T-cell (primary cell): Measurements from ENCODE around the gene ZNF726. TPM values are rescaled to one million over a fixed set of nuclear protein-coding genes. Genes with fewer than 3 reads are reported as not detected.

Source experiments
- ATAC-seq, 4 experiments: fragments of 200-7000 bp in 3 of 4; fragments of 150-1000 bp in 1 of 4; cut with Tn5 transposase; replicated peaks in 1 of 4; 1 replicate in 3 of 4; 2 replicates in 1 of 4; pipeline ENCODE4 v1.10.0; 2021; ENCODE audit warnings: moderate library complexity in 3 of 4, mild to moderate bottlenecking in 2 of 4, moderate number of reproducible peaks in 1 of 4
- CTCF ChIA-PET, 2 donors: fragments of 300-600 bp; sonication (Branson Sonifier 250); formaldehyde crosslinking; loops; one replicate each; lab custom pipeline; 2022; ENCODE audit warnings: antibody characterized with exemption in 2 of 2; lab: Charles Lee
- POLR2A ChIA-PET, 2 donors: fragments of 300-600 bp; sonication (Branson Sonifier 250); formaldehyde crosslinking; loops; one replicate each; lab custom pipeline; 2022; ENCODE audit warnings: antibody characterized with exemption in 2 of 2; lab: Charles Lee
- DNase-seq, 35 experiments: peaks; one replicate each; pipeline versions ENCODE4 v3.0.0 to v3.0.0-alpha.2; 2013 to 2023
- H3K27ac ChIP-seq: one replicate; pipeline ENCODE4 v1.5.1; 2013; ENCODE audit warnings: low read length
- H3K27me3 ChIP-seq, 2 experiments: replicated peaks in 1 of 2; 1 replicate in 1 of 2; 2 replicates in 1 of 2; pipeline versions ENCODE4 v1.6.1 to v1.7.0; 2013; ENCODE audit warnings: low read length in 1 of 2, mixed read lengths in 1 of 2; ENCODE audit not compliant: control insufficient read depth in 2 of 2, insufficient read depth in 2 of 2; ENCODE audit errors: extremely low read depth in 1 of 2
- H3K36me3 ChIP-seq, 2 donors: 1 replicate in 1 of 2; 2 replicates in 1 of 2; pipeline versions ENCODE4 v1.6.1 to v1.7.0; 2013; ENCODE audit warnings: low read length in 1 of 2; ENCODE audit not compliant: control insufficient read depth in 2 of 2, insufficient read depth in 1 of 2; ENCODE audit errors: extremely low read depth in 1 of 2
- H3K4me1 ChIP-seq, 2 experiments: 1 replicate in 1 of 2; 2 replicates in 1 of 2; pipeline versions ENCODE4 v1.6.1 to v1.7.0; 2013; ENCODE audit warnings: low read length in 2 of 2, mixed read lengths in 1 of 2; ENCODE audit not compliant: insufficient read depth in 2 of 2, control insufficient read depth in 1 of 2; ENCODE audit errors: extremely low read depth in 1 of 2
- H3K4me3 ChIP-seq, 2 donors: 1 replicate in 1 of 2; 2 replicates in 1 of 2; pipeline versions ENCODE4 v1.5.1 to v1.7.0; 2013; ENCODE audit warnings: mild to moderate bottlenecking in 2 of 2, low read length in 1 of 2, moderate library complexity in 1 of 2; ENCODE audit not compliant: control insufficient read depth in 1 of 2; ENCODE audit errors: extremely low read depth in 1 of 2
- H3K9me3 ChIP-seq: 2 replicates; pipeline ENCODE4 v1.7.0; 2013
- H3K27ac Mint-ChIP-seq, 2 donors: one replicate each; pipeline ENCODE4 v1.8.0; 2020 to 2021; ENCODE audit warnings: mild to moderate bottlenecking in 2 of 2, mixed read lengths in 2 of 2
- H3K27me3 Mint-ChIP-seq, 2 donors: one replicate each; pipeline ENCODE4 v1.8.0; 2021 to 2022; ENCODE audit warnings: mixed read lengths in 2 of 2
- H3K36me3 Mint-ChIP-seq: one replicate; pipeline ENCODE4 v1.8.0; 2021; ENCODE audit warnings: mixed read lengths
- H3K4me1 Mint-ChIP-seq, 3 donors: one replicate each; pipeline ENCODE4 v1.8.0; 2020 to 2022; ENCODE audit warnings: mixed read lengths in 3 of 3, mild to moderate bottlenecking in 1 of 3
- H3K4me3 Mint-ChIP-seq, 3 donors: one replicate each; pipeline ENCODE4 v1.8.0; 2020 to 2022; ENCODE audit warnings: mild to moderate bottlenecking in 3 of 3, mixed read lengths in 3 of 3, moderate library complexity in 3 of 3
- H3K9me3 Mint-ChIP-seq, 3 donors: one replicate each; pipeline ENCODE4 v1.8.0; 2020 to 2022; ENCODE audit warnings: mixed read lengths in 3 of 3
- WGBS: methylation state at CpG from one replicate; pipeline ENCODE4 v1.1.5; 2013; ENCODE audit warnings: missing lambda C conversion rate; ENCODE audit not compliant: insufficient coverage; 5-methylcytosine and 5-hydroxymethylcytosine counted together
- total RNA-seq, 35 experiments: library from RNA in 6 of 35; stranded (reverse) in 6 of 35; fragments of 120-200 nt in 1 of 35; gene quantifications; one replicate each; pipeline versions ENCODE4 v1.2.1 to v1.2.4 and lab custom pipeline; 2013 to 2026

Gene ZNF726
- total RNA-seq, 5 donors from 2014 or later (not counting 1 experiment from before 2014, with no cell fraction given): 2.6 to 4.7 (median 3.3) TPM

DNA sequence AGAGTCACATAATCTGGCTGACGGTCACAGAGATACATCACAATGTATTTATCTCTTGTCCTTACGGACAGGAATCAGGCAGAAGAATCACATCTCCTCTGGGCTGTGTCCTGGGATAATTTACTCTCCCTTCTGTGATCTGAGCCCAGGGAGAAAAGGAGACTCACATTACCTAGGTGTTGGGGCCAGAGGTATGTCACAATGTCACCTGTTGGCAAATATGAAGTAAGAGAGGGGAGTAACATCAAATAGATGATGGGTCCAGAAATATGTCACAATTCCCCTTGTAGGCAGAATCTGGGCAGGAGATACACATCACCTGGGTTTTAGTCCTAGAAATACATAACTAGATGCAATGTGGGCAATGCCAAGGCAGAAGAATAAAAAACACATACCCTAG, 67.2 kb downstream of the ZNF726 start:
- no peaks in the 10 kb centered on the region for H3K27me3 Mint-ChIP-seq
- H3K36me3 Mint-ChIP-seq: no peaks in the 10 kb centered on the region
- no peak overlapping the region for H3K4me3 ChIP-seq
- DNase-seq (no peak), ATAC-seq (no peak)
- no peak overlapping the region for H3K27ac ChIP-seq
- no peaks in the 10 kb centered on the region for H3K27me3 ChIP-seq
- H3K27ac Mint-ChIP-seq: no peak overlapping the region
- ChIA-PET POLR2A (no interaction called here), CTCF (no interaction called here)
- H3K4me1 Mint-ChIP-seq: no peaks in the 10 kb centered on the region
- H3K9me3 ChIP-seq: no peaks in the 10 kb centered on the region
- H3K4me1 ChIP-seq: no peaks in the 10 kb centered on the region
- no CpG with 5 or more reads among the region's 2 CpGs for WGBS
- H3K4me3 Mint-ChIP-seq: no peak overlapping the region
- H3K36me3 ChIP-seq: no peaks in the 10 kb centered on the region
- H3K9me3 Mint-ChIP-seq: peaks cover 0 to 7% (median 0%) of the 10 kb centered on the region in 3 donors

DNA sequence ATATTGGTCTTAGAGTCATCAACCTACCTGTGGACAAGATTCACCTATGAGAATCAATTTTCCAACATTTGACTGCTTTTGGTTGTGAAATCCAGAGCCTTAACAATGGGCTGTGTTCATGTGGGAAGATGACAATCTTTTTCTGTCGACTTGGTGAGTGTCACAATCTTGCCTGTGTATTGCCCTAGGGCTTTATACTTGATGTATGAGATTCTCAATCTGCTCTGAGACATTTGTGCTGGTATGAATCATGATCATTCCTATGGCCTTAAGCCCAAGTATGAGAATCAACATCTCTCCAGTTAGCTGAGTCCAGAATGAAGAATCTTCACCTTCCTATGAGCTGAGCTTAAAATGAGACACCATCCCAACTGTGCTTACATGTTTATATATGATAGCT, 68.7 kb downstream of the ZNF726 start:
- H3K27me3 ChIP-seq: no peaks in the 10 kb centered on the region
- POLR2A ChIA-PET: no interaction called here
- no peaks in the 10 kb centered on the region for H3K27me3 Mint-ChIP-seq
- H3K4me1 Mint-ChIP-seq: no peaks in the 10 kb centered on the region
- H3K9me3 ChIP-seq: no peaks in the 10 kb centered on the region
- CTCF ChIA-PET: no interaction called here
- no peak overlapping the region for H3K4me3 ChIP-seq
- H3K4me1 ChIP-seq: no peaks in the 10 kb centered on the region
- WGBS: no CpG with 5 or more reads among the region's 1 CpG
- no peak overlapping the region for H3K27ac Mint-ChIP-seq
- ATAC-seq: no peak
- H3K9me3 Mint-ChIP-seq: no peaks in the 10 kb centered on the region
- no peak for DNase-seq
- no peaks in the 10 kb centered on the region for H3K36me3 Mint-ChIP-seq
- no peak overlapping the region for H3K27ac ChIP-seq
- no peak overlapping the region for H3K4me3 Mint-ChIP-seq
- H3K36me3 ChIP-seq: no peaks in the 10 kb centered on the region

Other genes with a start within 250 kb of the ZNF726 start
- gene ZNF675, start 227.7 kb upstream of the ZNF726 start, total RNA-seq: 10 to 100 TPM; 17.5 to 27.7 (median 24.2) TPM
- gene ZNF681, start 156.0 kb upstream of the ZNF726 start, total RNA-seq: 1 to 10 TPM; 2.4 to 6.7 (median 5.5) TPM
- 10 to 100 TPM in 4 of 5 donors, 1 to 10 TPM in 1; 9.8 to 15.4 (median 13.8) TPM for gene ZNF254, start 172.3 kb downstream of the ZNF726 start, total RNA-seq